K562 (cell line): Measurements from ENCODE around the gene GOLGA5.

Source experiments
- KLF16 ChIP-seq: IDR thresholded peaks from 2 replicates; pipeline ENCODE4 v1.6.1; 2016; ENCODE audit warnings: antibody characterized with exemption
- PHF8 ChIP-seq: fragments of 200-600 bp; sonication (generic); IDR thresholded peaks from 2 replicates; pipeline ENCODE4 v1.6.1; 2012; ENCODE audit warnings: mixed run types, mild to moderate bottlenecking, inconsistent platforms, low read length, moderate library complexity, borderline replicate concordance
- PYGO2 ChIP-seq: fragments of 450-650 bp; IDR thresholded peaks from 2 replicates; pipeline ENCODE4 v1.6.1; 2016; ENCODE audit warnings: mild to moderate bottlenecking, missing genetic modification characterization, moderate library complexity, missing compliant biosample characterization
- SNRNP70 ChIP-seq: fragments of 200-400 bp; formaldehyde crosslinking; optimal IDR thresholded peaks from 2 replicates; pipeline ENCODE3; 2017; ENCODE audit warnings: low read depth, low read length
- ZNF785 ChIP-seq: fragments of 250-450 bp; sonication (Bioruptor Pico); IDR thresholded peaks from 2 replicates; pipeline ENCODE4 v1.4.0; 2020; ENCODE audit warnings: mild to moderate bottlenecking
- TF ChIP-seq, protein P1 (sequence below): sonication (generic); formaldehyde crosslinking; IDR thresholded peaks from 2 replicates; pipeline ENCODE4 v1.8.1; 2023; ENCODE audit warnings: mild to moderate bottlenecking, missing genetic modification reagents
- TF ChIP-seq, protein P2 (sequence below), 3 experiments: IDR thresholded peaks in 2 of 3; conservative IDR thresholded peaks in 1 of 3; 2 replicates each; pipeline ENCODE4 v1.5.1; 2011 to 2012; ENCODE audit warnings: low read length in 3 of 3, mild to moderate bottlenecking in 3 of 3, control low read depth in 2 of 3, improper control_type of control experiment in 1 of 3, inconsistent platforms in 1 of 3, low read depth in 1 of 3, mixed read lengths in 1 of 3, moderate library complexity in 1 of 3; ENCODE audit not compliant: insufficient read depth in 2 of 3
- TF ChIP-seq, protein P3 (sequence below), 2 experiments: fragments of 450-650 bp; formaldehyde crosslinking in 1 of 2; IDR thresholded peaks; 2 replicates each; pipeline versions ENCODE4 v1.4.0 to v1.6.1; 2014 to 2020; ENCODE audit warnings: mild to moderate bottlenecking in 2 of 2, borderline replicate concordance in 1 of 2, low read depth in 1 of 2
- TF ChIP-seq, protein P4 (sequence below): sonication (generic); formaldehyde crosslinking; IDR thresholded peaks from 2 replicates; pipeline ENCODE4 v1.5.0; 2020; ENCODE audit warnings: missing genetic modification reagents

DNA sequence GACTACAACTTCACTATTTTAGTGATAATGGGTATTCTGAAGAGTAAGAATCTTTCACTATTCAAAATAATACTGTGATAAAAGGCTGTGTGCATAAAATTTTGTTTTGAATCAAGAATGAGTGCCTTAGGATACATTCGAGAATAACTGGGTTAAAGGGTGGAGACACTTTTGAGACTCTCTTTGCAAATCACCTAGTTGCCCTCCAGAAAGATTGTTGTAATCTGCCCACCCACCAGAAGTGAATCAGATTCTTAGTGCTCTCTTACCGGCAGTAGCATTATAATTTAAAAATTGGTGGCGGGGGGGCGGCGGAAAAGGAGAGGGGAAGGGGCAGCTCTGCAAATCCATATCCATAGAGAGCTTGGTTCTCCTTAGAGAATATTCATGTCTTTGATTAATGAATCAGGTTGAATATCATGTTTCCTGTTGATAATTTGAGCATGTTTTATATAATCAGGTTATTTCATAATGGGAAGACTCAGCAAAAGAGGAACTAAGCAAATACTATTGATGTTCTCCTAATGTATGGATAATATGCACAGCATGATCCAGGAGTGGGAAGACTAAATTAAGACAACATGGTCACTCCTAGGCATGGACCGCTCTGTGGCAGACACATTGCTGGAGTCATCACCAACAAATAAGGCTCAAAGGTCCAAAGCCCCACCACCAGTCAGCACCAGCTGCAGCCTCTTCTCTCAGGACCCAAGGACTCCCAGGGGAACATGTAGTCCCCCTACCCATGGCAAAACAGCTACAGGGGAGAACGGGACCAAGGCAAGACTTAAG is 66.1 kb downstream of the GOLGA5 start:
- no peak for TF ChIP-seq PYGO2 (tag)
- TF ChIP-seq, protein P1, sequence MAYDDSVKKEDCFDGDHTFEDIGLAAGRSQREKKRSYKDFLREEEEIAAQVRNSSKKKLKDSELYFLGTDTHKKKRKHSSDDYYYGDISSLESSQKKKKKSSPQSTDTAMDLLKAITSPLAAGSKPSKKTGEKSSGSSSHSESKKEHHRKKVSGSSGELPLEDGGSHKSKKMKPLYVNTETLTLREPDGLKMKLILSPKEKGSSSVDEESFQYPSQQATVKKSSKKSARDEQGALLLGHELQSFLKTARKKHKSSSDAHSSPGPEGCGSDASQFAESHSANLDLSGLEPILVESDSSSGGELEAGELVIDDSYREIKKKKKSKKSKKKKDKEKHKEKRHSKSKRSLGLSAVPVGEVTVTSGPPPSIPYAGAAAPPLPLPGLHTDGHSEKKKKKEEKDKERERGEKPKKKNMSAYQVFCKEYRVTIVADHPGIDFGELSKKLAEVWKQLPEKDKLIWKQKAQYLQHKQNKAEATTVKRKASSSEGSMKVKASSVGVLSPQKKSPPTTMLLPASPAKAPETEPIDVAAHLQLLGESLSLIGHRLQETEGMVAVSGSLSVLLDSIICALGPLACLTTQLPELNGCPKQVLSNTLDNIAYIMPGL: no peak
- TF ChIP-seq, protein P2, sequence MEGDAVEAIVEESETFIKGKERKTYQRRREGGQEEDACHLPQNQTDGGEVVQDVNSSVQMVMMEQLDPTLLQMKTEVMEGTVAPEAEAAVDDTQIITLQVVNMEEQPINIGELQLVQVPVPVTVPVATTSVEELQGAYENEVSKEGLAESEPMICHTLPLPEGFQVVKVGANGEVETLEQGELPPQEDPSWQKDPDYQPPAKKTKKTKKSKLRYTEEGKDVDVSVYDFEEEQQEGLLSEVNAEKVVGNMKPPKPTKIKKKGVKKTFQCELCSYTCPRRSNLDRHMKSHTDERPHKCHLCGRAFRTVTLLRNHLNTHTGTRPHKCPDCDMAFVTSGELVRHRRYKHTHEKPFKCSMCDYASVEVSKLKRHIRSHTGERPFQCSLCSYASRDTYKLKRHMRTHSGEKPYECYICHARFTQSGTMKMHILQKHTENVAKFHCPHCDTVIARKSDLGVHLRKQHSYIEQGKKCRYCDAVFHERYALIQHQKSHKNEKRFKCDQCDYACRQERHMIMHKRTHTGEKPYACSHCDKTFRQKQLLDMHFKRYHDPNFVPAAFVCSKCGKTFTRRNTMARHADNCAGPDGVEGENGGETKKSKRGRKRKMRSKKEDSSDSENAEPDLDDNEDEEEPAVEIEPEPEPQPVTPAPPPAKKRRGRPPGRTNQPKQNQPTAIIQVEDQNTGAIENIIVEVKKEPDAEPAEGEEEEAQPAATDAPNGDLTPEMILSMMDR (IDR thresholded peaks at IDR 0.05 in 2 of 3, conservative IDR thresholded peaks at IDR 0.05 in 1 of 3; ENCODE audit: insufficient read depth in 2 of 3, low read depth in 1 of 3, low read length in 3 of 3): no peak
- TF ChIP-seq ZNF785: no peak
- TF ChIP-seq SNRNP70: no peak
- TF ChIP-seq, protein P3, sequence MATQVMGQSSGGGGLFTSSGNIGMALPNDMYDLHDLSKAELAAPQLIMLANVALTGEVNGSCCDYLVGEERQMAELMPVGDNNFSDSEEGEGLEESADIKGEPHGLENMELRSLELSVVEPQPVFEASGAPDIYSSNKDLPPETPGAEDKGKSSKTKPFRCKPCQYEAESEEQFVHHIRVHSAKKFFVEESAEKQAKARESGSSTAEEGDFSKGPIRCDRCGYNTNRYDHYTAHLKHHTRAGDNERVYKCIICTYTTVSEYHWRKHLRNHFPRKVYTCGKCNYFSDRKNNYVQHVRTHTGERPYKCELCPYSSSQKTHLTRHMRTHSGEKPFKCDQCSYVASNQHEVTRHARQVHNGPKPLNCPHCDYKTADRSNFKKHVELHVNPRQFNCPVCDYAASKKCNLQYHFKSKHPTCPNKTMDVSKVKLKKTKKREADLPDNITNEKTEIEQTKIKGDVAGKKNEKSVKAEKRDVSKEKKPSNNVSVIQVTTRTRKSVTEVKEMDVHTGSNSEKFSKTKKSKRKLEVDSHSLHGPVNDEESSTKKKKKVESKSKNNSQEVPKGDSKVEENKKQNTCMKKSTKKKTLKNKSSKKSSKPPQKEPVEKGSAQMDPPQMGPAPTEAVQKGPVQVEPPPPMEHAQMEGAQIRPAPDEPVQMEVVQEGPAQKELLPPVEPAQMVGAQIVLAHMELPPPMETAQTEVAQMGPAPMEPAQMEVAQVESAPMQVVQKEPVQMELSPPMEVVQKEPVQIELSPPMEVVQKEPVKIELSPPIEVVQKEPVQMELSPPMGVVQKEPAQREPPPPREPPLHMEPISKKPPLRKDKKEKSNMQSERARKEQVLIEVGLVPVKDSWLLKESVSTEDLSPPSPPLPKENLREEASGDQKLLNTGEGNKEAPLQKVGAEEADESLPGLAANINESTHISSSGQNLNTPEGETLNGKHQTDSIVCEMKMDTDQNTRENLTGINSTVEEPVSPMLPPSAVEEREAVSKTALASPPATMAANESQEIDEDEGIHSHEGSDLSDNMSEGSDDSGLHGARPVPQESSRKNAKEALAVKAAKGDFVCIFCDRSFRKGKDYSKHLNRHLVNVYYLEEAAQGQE (IDR thresholded peaks at IDR 0.05; ENCODE audit: borderline replicate concordance): no peak
- TF ChIP-seq, protein P3 (CRISPR knock-in tag; IDR thresholded peaks at IDR 0.05; ENCODE audit: low read depth): no peak
- TF ChIP-seq PHF8: no peak
- TF ChIP-seq, protein P4, sequence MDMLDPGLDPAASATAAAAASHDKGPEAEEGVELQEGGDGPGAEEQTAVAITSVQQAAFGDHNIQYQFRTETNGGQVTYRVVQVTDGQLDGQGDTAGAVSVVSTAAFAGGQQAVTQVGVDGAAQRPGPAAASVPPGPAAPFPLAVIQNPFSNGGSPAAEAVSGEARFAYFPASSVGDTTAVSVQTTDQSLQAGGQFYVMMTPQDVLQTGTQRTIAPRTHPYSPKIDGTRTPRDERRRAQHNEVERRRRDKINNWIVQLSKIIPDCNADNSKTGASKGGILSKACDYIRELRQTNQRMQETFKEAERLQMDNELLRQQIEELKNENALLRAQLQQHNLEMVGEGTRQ: no peak
- TF ChIP-seq KLF16: no peak
